AML-193 (cell line): Measurements from ENCODE around the gene TUBB1.

Experiments used
- DNase-seq, 2 experiments: peaks; one replicate each; lab custom pipeline; 2025; lab: John Stamatoyannopoulos, UW

TUBB1 gene

DNA sequence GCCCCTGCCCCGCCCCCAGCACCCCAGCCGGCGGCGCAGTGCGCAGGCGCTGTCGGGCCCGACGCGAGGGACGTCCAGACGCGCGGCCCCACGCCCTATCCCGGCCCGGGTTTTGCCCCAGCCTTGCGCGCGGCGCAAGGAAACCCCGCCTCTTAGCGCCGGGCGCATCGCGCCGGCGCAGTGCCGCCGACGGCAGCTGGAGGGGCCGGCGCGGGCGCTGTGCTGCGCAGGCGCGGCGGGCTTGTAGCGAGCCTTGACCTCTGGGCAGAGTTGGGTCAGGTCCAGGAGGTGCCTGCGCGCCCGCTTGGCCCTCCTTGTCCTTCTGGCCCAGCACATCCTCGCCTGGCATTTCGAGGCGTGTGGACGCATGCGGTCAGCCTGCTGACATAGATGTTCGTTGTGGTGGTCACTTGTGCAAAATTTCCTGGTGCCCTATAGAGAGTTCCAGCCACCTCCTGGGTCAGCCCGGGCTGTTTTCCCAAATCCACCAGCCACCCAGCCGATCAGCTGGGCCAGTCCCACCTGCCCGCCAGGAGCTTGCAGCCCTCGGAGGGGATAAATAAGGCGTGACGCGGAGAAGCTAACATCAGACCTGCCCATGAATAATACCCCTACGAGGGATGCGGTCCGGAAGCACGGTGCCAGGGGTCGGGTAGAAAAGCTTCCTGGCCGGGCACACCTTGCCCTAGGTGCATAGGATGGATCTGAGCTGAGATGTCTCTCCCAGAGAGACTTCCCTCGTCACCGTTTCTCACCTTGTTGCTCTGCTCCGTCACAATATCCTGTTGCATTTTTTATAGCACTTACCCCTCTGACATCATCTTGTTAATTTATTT is 23.8 kb downstream of the TUBB1 start:
- DNase-seq: peak; percentile 79 to 86

DNA sequence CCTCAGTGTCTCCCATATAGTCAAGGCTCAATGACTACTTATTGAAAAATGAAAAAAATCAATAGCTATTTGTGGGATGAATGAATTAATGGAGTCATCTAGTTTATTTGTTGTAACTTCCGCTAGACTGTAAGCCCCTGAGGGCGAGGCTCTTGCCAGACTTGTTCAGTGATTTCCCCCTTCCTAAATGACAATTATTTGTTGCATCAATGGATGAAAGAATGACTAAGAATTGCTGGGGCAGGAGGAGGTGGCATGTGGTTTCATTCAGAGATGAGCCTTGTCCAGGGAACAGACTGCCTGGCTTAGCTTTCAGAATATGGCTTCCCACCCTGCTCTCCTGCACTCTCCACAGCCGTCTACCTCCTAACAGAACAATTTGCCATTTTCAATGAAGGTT is 24.5 kb downstream of the TUBB1 start:
- DNase-seq: no peak

GRCh38 chr20:59044295-59044694 is 25.1 kb downstream of the TUBB1 start:
- no peak for DNase-seq

DNA sequence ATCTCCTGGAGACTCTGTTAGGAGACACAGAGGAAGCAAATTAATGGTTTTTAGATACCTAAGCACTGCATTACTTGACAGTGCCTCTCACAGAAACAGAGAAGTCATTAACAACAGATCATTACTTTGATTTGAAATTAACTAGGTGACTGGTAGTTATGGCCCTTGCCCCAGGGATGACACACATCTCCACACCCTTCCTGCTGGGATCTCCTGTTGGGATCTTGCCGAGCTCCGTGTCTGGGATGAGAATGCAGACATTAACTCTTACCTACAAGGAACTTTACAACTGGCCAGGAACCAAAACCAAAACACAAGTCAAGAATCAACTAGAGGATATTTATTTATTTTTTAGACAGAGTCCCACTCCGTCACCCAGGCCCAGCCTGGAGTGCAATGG is 25.6 kb downstream of the TUBB1 start:
- no peak for DNase-seq

GRCh38 chr20:59046862-59047261 is 27.6 kb downstream of the TUBB1 start:
- DNase-seq: no peak

GRCh38 chr20:59047938-59048680 is 28.9 kb downstream of the TUBB1 start:
- no peak for DNase-seq

DNA sequence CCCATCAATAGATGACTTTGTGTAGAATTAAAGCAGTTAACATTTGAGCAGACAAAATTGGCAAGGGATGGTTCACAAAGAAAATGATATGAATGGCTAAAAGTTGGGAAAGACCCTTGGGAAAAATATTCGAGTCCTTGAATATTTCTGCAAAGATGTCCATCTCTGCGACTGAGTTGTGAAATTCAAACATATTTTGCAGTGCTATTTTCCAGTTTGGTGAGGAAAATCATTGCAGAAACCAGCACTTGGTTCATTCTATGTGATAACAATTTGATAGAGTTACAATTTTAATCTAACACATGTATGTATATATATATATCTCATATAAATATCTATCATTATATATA is 29.4 kb downstream of the TUBB1 start:
- DNase-seq: no peak

DNA sequence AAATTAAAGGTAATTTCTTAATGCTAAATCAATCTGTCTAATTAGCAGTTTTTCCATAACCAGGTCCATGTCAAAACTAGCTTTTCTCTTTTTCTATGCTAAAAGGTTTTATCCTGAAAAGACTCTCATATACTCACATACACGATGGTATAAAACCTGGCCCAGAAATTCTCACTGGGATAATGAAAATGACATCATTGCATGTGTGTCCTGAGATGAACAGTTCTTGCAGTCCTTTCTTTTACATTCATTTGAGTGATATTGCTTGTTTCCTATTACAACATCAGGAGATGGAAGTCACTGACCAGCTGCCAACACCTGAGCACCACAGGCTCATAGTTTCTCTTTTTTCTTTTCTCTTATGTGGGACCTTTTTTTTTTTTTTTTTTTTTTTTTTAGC is 31.2 kb downstream of the TUBB1 start:
- DNase-seq: no peak

DNA sequence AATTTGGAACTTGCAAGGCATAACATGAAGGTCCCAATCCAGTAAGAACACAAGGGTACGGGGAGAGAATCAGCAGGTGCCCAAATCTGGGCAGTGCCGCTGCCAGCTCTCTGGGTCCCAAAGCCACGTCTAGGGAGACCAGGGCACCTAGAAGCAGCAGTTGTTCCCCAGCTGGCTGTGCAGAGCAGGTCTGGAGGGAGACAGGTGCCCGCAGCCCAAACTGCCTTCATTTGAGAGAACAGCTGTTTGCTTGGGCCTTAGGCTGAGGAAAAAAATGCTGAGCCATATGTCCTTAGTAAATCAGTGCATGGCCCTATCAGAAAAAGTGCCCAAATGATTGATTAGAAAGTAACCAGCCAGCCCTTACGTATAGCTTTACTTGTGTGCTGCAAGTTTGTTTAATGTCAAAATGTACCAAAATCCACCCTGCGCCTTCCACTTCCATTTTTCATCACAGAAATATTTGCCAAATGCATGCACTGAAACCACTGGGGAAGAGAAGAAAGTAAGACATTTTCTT is 32.5 kb downstream of the TUBB1 start:
- DNase-seq: no peak

DNA sequence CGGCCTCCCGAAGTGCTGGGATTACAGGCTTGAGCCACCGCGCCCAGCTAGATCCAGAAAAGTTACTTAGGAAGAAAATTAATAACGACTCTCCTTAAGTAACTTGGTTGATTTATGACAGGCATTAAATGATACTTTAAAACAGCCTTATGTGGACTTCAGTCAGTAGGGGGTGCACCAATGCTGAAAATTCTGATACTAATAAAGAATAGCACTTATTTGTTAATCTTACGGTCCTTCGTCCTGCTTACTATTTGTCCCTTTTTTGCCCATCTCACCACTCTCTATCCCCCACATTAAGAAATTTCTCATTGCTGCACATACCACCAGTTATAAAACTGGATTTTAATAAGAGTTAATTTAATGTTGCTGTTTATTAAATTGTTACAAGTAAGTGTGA is 36.1 kb downstream of the TUBB1 start:
- DNase-seq: peak; percentile 50 to 66

GRCh38 chr20:59062081-59062480 is 42.9 kb downstream of the TUBB1 start:
- DNase-seq: no peak

- DNase-seq: no peak
Observed at GRCh38 chr20:59063358-59064213, 44.4 kb downstream of the TUBB1 start.

- no peak for DNase-seq
Observed at GRCh38 chr20:59064214-59064722, 45.0 kb downstream of the TUBB1 start.

GRCh38 chr20:59068534-59068933 is 49.3 kb downstream of the TUBB1 start:
- no peak for DNase-seq

- no peak for DNase-seq
Observed at GRCh38 chr20:59069026-59069425, 49.8 kb downstream of the TUBB1 start.

DNA sequence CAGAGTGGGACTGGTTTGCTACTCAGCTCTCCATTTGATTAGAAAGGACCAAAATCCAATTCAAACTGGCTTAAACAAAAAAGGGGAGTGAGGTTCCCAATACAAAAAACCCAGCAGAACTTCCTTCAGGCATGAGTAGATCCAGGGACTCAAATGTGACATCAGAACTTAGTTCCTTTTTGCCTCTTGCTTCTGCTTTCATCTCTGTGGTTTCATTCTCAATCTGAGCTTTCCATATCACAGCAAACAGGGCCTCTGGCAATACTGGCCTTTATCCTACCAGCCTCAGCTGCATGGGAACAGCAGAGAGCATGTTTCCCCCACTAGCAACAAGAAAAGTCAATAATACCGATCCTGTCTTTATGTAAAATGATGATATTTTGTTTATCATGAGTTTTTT is 52.0 kb downstream of the TUBB1 start:
- no peak for DNase-seq

GRCh38 chr20:59073582-59073981 is 54.4 kb downstream of the TUBB1 start:
- DNase-seq: no peak

- no peak for DNase-seq
Observed at GRCh38 chr20:59074456-59074855, 55.2 kb downstream of the TUBB1 start.

- no peak for DNase-seq
Observed at GRCh38 chr20:59075934-59076508, 56.8 kb downstream of the TUBB1 start.
